Ramos (cell line): Measurements from ENCODE around the gene PLXND1.
"Not testable (repeated sequence)": the region's sequence is repeated elsewhere in the genome, so short reads cannot be mapped to it uniquely, and the experiment has no call there.

Experiments used
- in situ Hi-C: fragments of 300-500 bp; cut with MboI; formaldehyde crosslinking; loops from one replicate; pipeline ENCODE4 v1.14.3; 2022; ENCODE audit warnings: low sequenced_read_pairs; ENCODE audit not compliant: unreplicated experiment

PLXND1 gene, protein sequence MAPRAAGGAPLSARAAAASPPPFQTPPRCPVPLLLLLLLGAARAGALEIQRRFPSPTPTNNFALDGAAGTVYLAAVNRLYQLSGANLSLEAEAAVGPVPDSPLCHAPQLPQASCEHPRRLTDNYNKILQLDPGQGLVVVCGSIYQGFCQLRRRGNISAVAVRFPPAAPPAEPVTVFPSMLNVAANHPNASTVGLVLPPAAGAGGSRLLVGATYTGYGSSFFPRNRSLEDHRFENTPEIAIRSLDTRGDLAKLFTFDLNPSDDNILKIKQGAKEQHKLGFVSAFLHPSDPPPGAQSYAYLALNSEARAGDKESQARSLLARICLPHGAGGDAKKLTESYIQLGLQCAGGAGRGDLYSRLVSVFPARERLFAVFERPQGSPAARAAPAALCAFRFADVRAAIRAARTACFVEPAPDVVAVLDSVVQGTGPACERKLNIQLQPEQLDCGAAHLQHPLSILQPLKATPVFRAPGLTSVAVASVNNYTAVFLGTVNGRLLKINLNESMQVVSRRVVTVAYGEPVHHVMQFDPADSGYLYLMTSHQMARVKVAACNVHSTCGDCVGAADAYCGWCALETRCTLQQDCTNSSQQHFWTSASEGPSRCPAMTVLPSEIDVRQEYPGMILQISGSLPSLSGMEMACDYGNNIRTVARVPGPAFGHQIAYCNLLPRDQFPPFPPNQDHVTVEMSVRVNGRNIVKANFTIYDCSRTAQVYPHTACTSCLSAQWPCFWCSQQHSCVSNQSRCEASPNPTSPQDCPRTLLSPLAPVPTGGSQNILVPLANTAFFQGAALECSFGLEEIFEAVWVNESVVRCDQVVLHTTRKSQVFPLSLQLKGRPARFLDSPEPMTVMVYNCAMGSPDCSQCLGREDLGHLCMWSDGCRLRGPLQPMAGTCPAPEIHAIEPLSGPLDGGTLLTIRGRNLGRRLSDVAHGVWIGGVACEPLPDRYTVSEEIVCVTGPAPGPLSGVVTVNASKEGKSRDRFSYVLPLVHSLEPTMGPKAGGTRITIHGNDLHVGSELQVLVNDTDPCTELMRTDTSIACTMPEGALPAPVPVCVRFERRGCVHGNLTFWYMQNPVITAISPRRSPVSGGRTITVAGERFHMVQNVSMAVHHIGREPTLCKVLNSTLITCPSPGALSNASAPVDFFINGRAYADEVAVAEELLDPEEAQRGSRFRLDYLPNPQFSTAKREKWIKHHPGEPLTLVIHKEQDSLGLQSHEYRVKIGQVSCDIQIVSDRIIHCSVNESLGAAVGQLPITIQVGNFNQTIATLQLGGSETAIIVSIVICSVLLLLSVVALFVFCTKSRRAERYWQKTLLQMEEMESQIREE (N-terminal part only)

DNA sequence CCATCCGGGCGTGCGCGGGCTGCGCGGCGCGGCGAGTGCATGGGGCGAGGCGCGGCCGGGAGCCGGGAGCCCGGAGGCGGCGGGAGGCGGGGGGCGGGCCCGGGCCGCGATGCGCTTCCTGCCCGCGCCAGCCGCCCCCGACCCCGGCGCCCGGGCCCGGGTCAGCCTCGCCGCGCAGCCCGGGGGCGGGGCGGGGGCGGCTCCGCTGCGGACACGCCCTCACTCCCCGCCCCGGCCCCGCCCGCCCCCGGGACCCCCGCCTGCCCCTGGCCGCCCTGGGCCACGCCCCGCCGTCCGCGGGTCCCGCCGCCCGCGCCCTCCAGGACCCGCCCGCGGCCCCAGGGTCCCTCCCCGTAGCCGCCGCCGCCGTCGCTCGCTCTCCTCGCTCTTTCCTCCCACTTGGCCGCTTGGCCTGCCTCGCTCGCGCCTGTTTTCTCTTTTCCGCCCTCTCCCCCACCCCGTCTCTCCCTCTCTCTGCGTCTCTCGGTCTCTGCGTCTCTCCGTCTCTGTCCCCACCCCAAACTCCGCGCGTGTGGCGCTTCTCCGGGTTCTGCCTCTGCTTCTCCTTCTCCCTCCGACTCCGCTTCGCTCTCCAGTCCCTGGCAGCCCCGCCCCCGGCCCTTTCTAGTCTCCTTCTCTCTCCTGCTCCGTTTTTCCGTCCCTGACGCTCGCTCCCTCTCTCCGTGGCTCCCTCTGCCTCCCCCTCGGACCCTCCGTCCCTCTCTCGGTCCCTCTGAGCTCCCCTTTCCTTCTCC lies at the start of gene PLXND1:
Gene PLXND1, minus strand, starts transcription at position 41 of the 755 bp plus-strand sequence. Its CDS starts 37 bp downstream, at position 4.
- in situ Hi-C loops = no loop called here

DNA sequence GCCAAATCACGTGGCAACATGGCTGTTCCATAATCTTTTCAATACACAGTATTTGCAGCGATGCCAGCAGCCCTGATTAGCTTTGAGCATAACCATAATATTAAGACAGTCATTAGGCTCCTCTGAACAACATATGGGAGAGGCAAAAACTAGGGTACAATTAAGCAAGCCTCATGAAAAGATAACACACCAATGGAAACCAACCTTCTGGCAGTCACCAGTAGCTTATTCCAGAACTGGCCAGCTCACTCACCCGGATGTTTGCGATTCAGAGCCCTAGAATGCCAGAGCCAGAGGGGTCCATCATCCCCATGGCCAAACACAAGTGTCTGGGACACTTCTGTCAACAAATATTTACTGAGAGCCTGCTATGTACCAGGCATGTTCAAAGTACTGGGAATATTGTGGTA lies 48.8 kb upstream of the PLXND1 start:
- in situ Hi-C loops = loop anchor here (10.0 kb wide), 1 partner anchor 280 kb away; no protein-coding TSS in a partner anchor

DNA sequence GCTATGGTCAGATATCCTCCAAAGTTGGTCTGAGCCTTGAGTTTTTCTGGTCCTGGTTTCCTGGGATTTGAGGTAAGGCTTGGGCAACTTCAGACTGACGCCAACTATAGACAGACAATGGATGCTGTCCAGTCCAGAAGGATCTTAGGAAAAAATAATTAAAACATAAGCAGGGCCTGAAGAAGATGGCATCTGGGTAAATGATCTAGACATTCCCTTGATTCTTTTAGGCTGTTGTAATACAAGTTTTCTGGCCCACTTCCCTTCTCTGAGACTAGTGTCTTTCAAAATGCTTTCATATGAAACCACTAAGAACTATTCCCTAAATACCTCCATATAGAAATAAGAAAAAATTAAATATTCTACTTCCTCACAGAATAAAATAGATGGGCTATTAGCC lies 47.7 kb upstream of the PLXND1 start:
- in situ Hi-C loops = loop anchor here (10.0 kb wide), 1 partner anchor 281 kb away; no protein-coding TSS in a partner anchor

DNA sequence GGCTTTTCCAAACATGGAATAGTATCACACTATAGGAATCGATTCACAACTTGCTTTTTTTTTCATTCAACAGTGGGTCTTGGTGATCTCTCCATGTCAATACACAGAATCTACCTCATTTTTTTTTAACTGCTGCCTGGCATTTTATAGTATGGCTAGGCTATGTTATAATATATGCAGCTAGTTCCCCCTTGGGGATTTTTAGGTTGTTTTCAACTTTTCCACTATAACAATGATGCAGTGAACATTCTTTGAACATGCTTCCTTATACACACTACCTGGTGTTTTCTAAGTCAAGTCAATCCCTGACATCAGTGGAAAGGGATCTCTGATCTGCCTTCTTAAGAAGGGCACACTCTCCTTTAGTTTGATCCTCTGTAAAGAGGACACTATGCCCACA lies 46.5 kb upstream of the PLXND1 start:
- in situ Hi-C loops = loop anchor here (10.0 kb wide), 1 partner anchor 282 kb away; no protein-coding TSS in a partner anchor

DNA sequence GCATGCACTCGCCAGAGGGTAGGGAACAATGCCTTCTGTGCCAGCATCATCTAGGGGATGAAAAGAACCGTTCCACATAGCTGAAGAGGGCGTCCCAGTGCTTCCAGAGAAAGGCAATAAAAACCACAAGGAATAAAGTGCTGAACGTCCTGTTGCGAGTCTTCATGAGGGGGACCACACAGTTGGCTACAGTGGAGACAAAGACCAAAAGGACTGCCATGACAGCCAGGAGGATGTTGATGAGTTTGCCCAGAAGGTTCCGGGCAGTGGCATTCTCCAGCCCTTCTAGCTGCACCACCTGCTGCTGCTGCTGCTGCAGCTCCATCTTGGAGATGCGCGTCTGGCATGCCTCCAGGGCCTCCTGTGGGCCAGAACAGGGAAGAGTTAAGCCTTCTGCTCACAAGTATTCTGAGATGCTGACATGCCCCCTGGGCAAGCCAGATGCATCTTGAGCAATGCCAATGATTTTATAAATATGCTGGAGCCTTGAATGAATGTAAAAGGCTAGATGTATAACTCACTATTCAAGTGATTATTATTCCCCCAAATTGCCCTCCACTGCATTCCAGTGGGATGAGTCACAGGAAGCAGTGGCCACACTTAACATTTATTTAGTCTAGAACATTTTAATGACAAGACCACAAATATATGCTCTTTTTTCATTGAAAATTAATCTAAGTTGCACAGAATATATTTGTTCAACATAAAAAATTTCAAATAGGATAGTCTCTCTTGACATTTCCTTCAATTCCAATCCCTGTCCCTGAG lies 45.1 kb upstream of the PLXND1 start:
- in situ Hi-C loops = loop anchor here (10.0 kb wide), 1 partner anchor 283 kb away; no protein-coding TSS in a partner anchor

DNA sequence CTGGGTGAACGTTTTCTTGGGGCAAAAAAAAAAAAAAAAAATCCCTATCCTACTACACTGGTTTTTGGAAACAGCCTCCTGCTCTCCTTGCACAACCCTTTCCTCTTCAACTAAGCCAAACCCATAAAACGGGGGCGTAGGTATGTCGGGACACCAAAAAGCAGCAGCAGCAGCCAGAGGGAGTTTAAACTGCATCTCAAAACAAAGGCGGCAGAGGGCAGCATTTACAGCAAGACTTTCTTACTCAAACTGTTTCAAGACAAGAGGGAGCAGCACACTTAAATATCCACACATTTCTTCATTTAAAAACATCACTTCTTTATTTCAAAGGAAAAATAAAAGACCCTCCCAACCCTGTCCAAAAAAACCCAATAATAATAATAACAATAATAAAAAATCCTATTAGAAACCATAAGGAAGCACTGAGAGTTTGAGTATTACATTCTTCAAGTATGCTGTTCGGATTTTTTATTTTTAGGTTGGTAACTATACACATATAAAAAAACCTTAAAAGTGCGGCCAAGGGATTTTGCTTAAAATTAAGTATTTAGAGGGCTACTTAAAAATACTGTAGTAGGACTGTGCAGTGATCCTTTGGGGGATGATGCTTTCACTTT lies 43.9 kb upstream of the PLXND1 start:
- in situ Hi-C loops = loop anchor here (10.0 kb wide), 1 partner anchor 284 kb away; no protein-coding TSS in a partner anchor

DNA sequence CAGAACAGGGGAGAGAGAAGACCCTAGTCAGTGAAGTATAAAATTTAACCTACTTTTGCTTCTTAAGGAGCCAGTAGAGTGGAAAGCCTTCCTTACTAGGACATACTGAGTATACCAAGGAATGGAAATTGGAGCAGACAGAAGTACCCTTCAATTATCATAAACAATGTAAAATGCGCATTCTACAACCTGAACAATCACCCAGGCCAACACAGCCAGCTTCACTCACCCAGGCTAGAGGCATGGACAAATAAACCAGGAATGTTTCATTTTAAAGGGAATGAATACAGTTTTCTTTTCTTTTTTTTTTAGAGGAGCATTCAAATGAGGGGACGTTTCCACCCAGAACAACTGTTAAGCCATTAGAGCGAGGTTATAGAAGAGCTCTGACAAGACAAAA lies 41.9 kb upstream of the PLXND1 start:
- in situ Hi-C loops = no loop called here

DNA sequence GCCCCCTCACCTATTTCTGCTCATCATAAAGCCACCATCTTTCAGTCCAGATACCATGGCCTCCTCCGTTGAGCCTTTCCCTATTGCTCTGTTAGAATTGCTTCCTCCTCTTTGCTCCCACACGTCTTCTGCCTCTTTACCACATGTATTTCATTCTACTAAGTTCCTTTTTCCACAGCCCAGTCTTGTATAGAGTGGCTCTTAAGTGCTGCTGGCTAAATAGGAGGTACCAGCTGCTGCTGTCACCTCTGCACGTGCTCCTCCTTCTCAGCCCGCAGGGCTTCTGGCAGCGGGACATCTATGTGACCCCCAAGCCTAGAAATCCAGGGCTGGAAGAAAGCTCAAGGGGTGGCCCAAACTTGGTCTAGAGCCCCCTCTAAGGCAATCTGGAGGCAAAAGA lies 38.8 kb upstream of the PLXND1 start:
- in situ Hi-C loops = no loop called here

DNA sequence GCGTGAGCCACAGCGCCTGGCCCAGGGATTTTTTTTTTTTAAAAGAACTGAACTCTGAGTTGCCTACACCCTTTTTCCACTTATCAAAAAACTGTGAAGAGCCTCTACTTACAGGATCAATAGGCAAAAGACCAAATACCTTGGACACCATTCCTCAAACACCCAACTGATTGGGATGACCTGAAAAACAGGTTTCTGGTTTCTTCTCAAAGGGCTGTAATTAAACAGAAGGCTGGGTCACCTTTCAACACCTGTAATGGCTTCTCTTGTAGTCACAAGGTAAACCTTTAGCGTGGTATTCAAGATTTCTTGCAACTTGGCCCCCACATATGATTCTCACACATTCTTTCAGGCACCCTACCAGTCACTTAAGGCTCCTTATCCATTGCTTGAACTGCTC lies 38.4 kb upstream of the PLXND1 start:
- in situ Hi-C loops = no loop called here

DNA sequence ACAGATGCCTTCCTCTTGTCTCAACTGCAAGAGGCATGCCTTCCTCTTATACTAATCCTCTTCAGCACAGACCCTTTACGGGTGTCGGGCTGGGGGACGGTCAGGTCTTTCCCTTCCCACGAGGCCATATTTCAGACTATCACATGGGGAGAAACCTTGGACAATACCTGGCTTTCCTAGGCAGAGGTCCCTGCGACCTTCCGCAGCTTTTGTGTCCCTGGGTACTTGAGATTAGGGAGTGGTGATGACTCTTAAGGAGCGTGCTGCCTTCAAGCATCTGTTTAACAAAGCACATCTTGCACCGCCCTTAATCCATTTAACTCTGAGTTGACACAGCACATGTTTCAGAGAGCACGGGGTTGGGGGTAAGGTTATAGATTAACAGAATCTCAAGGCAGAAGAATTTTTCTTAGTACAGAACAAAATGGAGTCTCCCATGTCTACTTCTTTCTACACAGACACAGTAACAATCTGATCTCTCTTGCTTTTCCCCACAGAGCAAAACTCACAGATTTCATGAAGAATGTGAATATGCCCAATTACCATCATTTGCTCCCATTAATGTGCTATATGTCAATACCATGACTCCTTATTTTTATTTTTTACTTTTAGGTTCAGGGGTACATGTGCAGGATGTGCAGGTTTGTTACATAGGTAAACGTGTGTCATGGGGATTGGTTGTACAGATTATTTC lies 35.2 kb upstream of the PLXND1 start:
- in situ Hi-C loops = not testable (repeated sequence)

DNA sequence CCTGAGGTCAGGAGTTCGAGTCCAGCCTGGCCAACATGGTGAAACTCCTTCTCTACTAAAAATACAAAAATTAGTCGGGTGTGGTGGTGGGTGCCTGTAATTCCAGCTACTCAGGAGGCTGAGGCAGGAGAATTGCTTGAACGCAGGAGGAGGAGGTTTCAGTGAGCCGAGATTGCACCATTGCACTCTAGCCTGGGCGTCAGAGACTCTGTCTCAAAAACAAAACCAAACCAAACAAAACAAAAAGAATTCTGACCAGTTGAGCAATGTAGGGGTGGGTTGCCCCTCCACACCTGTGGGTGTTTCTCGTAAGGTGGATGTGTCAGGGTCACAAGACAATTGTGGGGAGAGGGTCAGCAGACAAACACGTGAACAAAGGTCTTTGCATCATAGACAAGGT lies 34.5 kb upstream of the PLXND1 start:
- in situ Hi-C loops = not testable (repeated sequence)

DNA sequence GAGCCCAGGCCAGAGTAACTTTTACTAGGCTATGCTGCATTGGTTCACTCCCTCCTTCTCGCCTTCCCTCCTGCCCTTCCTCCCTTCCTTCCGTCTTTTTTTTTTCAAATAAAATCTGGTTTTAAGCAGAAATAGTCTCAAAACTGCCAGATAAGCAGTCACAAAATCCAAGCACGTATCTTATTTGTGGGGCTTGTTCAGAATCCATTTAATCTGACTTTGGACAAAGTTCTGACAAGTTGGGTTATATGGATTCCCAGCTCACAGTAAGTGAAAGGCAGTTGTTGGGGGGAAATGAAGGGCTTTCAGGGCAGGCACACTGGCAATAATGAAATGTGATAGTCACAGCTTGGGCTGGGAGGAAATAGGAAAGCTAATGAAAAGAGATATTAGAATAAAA lies 32.0 kb upstream of the PLXND1 start:
- in situ Hi-C loops = loop anchor here (10.0 kb wide), 1 partner anchor 286 kb away; no protein-coding TSS in a partner anchor

DNA sequence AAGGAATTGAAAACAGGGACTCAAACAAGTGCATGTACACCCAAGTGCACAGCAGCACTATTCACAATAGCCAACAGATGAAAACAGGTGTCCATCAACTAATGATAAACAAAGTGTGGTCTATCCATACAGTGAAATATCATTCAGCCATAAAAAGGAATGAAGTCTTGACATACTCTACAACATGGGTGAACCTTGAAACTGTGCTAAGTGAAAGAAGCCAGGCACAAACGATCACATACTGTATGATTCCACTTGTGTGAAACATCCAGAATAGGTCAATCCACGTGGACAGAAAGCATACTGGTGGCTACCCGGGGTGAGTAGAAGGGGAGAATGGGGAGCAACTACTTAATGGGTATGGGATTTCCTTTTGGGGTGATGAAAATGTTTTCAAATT lies 29.6 kb upstream of the PLXND1 start:
- in situ Hi-C loops = loop anchor here (10.0 kb wide), 1 partner anchor 289 kb away; no protein-coding TSS in a partner anchor

DNA sequence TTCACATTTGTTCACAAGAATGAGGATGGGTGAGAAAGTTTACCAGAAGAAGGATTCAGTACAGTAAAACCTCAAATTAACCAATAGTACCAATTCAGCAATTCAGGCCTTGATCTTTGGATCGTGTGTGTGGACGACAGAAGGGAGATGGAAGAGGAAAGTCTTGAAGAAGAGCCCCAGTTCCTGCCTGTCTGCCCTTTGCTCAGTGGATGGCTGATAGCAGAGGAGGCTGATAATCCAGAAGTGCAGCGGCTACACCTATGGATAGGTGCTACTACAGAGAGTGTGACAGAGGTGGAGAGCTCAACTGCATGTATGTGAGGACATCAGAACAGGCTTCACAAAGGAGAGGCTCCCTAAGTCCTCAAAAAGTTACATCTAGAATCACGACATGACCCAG lies 29.2 kb upstream of the PLXND1 start:
- in situ Hi-C loops = loop anchor here (10.0 kb wide), 1 partner anchor 289 kb away; no protein-coding TSS in a partner anchor

DNA sequence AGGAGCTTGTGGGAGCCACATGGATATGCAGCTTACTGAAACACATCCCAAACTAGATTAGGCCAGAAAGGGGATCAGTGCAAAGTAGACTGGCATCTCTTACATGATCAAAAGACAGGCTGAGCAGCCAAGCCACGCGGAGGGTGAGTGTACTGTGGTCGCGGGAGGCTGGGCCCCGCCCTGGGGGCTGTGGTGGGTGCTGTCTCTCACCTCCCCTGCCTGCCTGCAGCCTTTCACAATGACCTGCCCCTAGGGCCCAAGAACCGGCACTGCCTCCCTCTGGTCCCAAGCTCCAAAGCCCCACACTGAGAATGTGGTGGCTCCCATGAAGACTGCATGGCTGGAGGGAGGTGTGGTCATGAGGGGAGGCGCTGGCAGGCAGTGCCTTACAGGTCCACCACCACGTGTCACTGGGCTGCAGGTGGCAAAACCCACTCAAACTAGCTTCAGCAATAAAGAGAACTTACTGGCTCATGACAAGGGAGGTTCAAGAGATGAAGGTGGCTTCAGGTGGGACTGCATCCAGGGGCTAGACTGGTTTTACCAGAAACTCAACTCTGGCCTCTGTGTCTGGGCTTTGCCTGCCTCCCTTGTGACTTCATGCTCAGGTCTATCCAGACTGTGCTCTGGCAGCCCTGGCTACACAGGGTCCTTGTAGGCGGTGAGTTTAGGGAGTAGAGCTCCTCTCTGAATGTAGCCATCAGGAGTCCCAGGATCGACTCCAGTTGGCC lies 27.4 kb upstream of the PLXND1 start:
- in situ Hi-C loops = loop anchor here (10.0 kb wide), 1 partner anchor 291 kb away; no protein-coding TSS in a partner anchor

DNA sequence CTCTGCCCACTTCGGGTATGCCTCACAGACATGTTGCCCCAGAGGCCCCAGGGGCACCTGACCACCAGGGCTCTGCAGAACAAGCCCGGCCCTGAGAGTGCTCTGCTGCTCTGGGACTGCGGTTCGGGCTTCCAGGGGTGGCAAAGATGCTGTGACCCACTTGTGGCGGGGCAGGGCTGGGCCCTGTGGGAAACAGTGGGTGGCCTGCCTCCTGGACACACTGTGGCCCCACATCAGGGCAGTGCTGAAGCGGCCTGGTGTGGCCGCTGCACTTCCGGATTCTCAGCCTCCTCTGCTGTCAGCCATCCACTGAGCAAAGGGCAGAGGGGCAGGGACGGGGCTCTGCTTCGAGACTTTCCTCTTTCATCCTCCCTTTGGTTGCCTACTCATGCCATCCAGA lies 26.5 kb upstream of the PLXND1 start:
- in situ Hi-C loops = loop anchor here (10.0 kb wide), 1 partner anchor 292 kb away; no protein-coding TSS in a partner anchor
